ENCODE results near the gene ZNF45. TPM values are rescaled to one million over a fixed set of nuclear protein-coding genes. Genes with fewer than 3 reads are reported as not detected.

Gene ZNF45
- total RNA-seq, 1 experiment from 2014 or later: 12.2 TPM

- Mint-ChIP-seq H3K4me3 (no peak overlapping the region), H3K27me3 (ENCODE audit: low read depth) (no peaks in the 10 kb centered on the region), H3K36me3 (peaks cover 48% of the 10 kb centered on the region), H3K4me1 (no peaks in the 10 kb centered on the region), H3K27ac (no peak overlapping the region), H3K9me3 (peaks cover 77% of the 10 kb centered on the region)
- no peak for ATAC-seq
- ChIA-PET POLR2A (no interaction called here), CTCF (no interaction called here)
- DNase-seq (ENCODE audit: low spot score): no peak
- no peak for TF ChIP-seq ZNF512 (CRISPR knock-in tag; IDR thresholded peaks at IDR 0.05; ENCODE audit: borderline replicate concordance)
- TF ChIP-seq TEAD4 (CRISPR knock-in tag; IDR thresholded peaks at IDR 0.05): no peak
- TF ChIP-seq, protein P1, sequence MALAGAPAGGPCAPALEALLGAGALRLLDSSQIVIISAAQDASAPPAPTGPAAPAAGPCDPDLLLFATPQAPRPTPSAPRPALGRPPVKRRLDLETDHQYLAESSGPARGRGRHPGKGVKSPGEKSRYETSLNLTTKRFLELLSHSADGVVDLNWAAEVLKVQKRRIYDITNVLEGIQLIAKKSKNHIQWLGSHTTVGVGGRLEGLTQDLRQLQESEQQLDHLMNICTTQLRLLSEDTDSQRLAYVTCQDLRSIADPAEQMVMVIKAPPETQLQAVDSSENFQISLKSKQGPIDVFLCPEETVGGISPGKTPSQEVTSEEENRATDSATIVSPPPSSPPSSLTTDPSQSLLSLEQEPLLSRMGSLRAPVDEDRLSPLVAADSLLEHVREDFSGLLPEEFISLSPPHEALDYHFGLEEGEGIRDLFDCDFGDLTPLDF (CRISPR knock-in tag; IDR thresholded peaks at IDR 0.05): no peak
- TF ChIP-seq ZNF396 (CRISPR knock-in tag; IDR thresholded peaks at IDR 0.05; ENCODE audit: borderline replicate concordance): no peak
- no peak for TF ChIP-seq GRHL2 (CRISPR knock-in tag; IDR thresholded peaks at IDR 0.05; ENCODE audit: insufficient replicate concordance, severe bottlenecking)
- TF ChIP-seq AFF4 (CRISPR knock-in tag; IDR thresholded peaks at IDR 0.05; ENCODE audit: borderline replicate concordance): no peak
- TF ChIP-seq TP53 (CRISPR knock-in tag; IDR thresholded peaks at IDR 0.05): no peak
- TF ChIP-seq, protein P2, sequence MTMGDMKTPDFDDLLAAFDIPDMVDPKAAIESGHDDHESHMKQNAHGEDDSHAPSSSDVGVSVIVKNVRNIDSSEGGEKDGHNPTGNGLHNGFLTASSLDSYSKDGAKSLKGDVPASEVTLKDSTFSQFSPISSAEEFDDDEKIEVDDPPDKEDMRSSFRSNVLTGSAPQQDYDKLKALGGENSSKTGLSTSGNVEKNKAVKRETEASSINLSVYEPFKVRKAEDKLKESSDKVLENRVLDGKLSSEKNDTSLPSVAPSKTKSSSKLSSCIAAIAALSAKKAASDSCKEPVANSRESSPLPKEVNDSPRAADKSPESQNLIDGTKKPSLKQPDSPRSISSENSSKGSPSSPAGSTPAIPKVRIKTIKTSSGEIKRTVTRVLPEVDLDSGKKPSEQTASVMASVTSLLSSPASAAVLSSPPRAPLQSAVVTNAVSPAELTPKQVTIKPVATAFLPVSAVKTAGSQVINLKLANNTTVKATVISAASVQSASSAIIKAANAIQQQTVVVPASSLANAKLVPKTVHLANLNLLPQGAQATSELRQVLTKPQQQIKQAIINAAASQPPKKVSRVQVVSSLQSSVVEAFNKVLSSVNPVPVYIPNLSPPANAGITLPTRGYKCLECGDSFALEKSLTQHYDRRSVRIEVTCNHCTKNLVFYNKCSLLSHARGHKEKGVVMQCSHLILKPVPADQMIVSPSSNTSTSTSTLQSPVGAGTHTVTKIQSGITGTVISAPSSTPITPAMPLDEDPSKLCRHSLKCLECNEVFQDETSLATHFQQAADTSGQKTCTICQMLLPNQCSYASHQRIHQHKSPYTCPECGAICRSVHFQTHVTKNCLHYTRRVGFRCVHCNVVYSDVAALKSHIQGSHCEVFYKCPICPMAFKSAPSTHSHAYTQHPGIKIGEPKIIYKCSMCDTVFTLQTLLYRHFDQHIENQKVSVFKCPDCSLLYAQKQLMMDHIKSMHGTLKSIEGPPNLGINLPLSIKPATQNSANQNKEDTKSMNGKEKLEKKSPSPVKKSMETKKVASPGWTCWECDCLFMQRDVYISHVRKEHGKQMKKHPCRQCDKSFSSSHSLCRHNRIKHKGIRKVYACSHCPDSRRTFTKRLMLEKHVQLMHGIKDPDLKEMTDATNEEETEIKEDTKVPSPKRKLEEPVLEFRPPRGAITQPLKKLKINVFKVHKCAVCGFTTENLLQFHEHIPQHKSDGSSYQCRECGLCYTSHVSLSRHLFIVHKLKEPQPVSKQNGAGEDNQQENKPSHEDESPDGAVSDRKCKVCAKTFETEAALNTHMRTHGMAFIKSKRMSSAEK (CRISPR knock-in tag; IDR thresholded peaks at IDR 0.05; ENCODE audit: borderline replicate concordance): no peak
- TF ChIP-seq NR2C2 (CRISPR knock-in tag; IDR thresholded peaks at IDR 0.05): no peak
- no peak for TF ChIP-seq ZNF317 (CRISPR knock-in tag; IDR thresholded peaks at IDR 0.05; ENCODE audit: borderline replicate concordance, low read depth)
- TF ChIP-seq, protein P3, sequence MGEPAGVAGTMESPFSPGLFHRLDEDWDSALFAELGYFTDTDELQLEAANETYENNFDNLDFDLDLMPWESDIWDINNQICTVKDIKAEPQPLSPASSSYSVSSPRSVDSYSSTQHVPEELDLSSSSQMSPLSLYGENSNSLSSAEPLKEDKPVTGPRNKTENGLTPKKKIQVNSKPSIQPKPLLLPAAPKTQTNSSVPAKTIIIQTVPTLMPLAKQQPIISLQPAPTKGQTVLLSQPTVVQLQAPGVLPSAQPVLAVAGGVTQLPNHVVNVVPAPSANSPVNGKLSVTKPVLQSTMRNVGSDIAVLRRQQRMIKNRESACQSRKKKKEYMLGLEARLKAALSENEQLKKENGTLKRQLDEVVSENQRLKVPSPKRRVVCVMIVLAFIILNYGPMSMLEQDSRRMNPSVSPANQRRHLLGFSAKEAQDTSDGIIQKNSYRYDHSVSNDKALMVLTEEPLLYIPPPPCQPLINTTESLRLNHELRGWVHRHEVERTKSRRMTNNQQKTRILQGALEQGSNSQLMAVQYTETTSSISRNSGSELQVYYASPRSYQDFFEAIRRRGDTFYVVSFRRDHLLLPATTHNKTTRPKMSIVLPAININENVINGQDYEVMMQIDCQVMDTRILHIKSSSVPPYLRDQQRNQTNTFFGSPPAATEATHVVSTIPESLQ (CRISPR knock-in tag; IDR thresholded peaks at IDR 0.05): no peak
- TF ChIP-seq, protein P4, sequence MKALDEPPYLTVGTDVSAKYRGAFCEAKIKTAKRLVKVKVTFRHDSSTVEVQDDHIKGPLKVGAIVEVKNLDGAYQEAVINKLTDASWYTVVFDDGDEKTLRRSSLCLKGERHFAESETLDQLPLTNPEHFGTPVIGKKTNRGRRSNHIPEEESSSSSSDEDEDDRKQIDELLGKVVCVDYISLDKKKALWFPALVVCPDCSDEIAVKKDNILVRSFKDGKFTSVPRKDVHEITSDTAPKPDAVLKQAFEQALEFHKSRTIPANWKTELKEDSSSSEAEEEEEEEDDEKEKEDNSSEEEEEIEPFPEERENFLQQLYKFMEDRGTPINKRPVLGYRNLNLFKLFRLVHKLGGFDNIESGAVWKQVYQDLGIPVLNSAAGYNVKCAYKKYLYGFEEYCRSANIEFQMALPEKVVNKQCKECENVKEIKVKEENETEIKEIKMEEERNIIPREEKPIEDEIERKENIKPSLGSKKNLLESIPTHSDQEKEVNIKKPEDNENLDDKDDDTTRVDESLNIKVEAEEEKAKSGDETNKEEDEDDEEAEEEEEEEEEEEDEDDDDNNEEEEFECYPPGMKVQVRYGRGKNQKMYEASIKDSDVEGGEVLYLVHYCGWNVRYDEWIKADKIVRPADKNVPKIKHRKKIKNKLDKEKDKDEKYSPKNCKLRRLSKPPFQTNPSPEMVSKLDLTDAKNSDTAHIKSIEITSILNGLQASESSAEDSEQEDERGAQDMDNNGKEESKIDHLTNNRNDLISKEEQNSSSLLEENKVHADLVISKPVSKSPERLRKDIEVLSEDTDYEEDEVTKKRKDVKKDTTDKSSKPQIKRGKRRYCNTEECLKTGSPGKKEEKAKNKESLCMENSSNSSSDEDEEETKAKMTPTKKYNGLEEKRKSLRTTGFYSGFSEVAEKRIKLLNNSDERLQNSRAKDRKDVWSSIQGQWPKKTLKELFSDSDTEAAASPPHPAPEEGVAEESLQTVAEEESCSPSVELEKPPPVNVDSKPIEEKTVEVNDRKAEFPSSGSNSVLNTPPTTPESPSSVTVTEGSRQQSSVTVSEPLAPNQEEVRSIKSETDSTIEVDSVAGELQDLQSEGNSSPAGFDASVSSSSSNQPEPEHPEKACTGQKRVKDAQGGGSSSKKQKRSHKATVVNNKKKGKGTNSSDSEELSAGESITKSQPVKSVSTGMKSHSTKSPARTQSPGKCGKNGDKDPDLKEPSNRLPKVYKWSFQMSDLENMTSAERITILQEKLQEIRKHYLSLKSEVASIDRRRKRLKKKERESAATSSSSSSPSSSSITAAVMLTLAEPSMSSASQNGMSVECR (CRISPR knock-in tag; IDR thresholded peaks at IDR 0.05; ENCODE audit: borderline replicate concordance): no peak
- TF ChIP-seq FOXP1 (CRISPR knock-in tag; IDR thresholded peaks at IDR 0.05; ENCODE audit: borderline replicate concordance): no peak
- TF ChIP-seq SP1 (CRISPR knock-in tag; conservative IDR thresholded peaks at IDR 0.05): no peak
- TF ChIP-seq, protein P5, sequence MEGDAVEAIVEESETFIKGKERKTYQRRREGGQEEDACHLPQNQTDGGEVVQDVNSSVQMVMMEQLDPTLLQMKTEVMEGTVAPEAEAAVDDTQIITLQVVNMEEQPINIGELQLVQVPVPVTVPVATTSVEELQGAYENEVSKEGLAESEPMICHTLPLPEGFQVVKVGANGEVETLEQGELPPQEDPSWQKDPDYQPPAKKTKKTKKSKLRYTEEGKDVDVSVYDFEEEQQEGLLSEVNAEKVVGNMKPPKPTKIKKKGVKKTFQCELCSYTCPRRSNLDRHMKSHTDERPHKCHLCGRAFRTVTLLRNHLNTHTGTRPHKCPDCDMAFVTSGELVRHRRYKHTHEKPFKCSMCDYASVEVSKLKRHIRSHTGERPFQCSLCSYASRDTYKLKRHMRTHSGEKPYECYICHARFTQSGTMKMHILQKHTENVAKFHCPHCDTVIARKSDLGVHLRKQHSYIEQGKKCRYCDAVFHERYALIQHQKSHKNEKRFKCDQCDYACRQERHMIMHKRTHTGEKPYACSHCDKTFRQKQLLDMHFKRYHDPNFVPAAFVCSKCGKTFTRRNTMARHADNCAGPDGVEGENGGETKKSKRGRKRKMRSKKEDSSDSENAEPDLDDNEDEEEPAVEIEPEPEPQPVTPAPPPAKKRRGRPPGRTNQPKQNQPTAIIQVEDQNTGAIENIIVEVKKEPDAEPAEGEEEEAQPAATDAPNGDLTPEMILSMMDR (IDR thresholded peaks at IDR 0.05): no peak
- TF ChIP-seq HMGXB4 (CRISPR knock-in tag; IDR thresholded peaks at IDR 0.05): no peak
These were observed 22.8 kb upstream of the ZNF45 start for GRCh38 chr19:43957891-43958290.

All from WTC11 (cell line).